Neural progenitor cell (in vitro differentiated cells): ENCODE data around the gene EVA1A.

Source experiments
- EZH2 ChIP-seq: fragments of 200-600 bp; sonication (generic); IDR thresholded peaks from 2 replicates; pipeline ENCODE4 v1.6.1; 2017; ENCODE audit warnings: antibody characterized with exemption, mild to moderate bottlenecking, moderate library complexity
- TF ChIP-seq, protein P1 (sequence below): fragments of 200-600 bp; sonication (generic); IDR thresholded peaks from 2 replicates; pipeline ENCODE4 v1.5.1; 2017; ENCODE audit warnings: antibody characterized with exemption, mild to moderate bottlenecking

DNA sequence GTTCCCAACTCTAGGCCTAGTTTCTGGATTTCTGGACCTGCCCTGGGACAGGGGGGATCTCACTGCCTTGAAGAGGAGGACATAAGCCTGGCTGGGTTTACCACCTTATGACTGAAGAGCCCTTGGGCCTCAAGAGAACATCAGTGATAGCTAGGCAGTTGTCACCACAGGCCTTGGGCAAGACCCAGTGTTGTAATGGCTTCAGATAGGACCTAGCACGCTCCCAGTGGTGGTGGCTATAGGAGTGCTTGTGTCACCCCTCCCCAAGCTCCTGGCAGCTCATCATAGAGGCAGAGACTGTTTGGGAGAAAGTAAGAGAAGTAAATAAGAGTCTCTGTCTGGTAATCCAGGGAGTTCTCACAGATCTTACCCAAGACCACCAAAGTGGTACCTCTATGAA is 19.4 kb upstream of the EVA1A start:
- TF ChIP-seq, protein P1, sequence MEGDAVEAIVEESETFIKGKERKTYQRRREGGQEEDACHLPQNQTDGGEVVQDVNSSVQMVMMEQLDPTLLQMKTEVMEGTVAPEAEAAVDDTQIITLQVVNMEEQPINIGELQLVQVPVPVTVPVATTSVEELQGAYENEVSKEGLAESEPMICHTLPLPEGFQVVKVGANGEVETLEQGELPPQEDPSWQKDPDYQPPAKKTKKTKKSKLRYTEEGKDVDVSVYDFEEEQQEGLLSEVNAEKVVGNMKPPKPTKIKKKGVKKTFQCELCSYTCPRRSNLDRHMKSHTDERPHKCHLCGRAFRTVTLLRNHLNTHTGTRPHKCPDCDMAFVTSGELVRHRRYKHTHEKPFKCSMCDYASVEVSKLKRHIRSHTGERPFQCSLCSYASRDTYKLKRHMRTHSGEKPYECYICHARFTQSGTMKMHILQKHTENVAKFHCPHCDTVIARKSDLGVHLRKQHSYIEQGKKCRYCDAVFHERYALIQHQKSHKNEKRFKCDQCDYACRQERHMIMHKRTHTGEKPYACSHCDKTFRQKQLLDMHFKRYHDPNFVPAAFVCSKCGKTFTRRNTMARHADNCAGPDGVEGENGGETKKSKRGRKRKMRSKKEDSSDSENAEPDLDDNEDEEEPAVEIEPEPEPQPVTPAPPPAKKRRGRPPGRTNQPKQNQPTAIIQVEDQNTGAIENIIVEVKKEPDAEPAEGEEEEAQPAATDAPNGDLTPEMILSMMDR, result no peak
- no peak for TF ChIP-seq EZH2
